A549 (cell line): ENCODE data around the gene TBX5. TPM values are rescaled to one million over a fixed set of nuclear protein-coding genes. Genes with fewer than 3 reads are reported as not detected.
A peak's percentile ranks its signal among the peaks of the same experiment; 100 is the strongest.

ENCODE experiments used
- ATAC-seq, 2 experiments: fragments of 200-7000 bp in 1 of 2; fragments of >200 bp in 1 of 2; cut with Nextera tagmentation in 1 of 2; cut with Tn5 transposase in 1 of 2; 3 replicates each; pipeline versions ENCODE4 v1.8.0 to v1.9.1; 2018 to 2020; ENCODE audit warnings: mild to moderate bottlenecking in 1 of 2, moderate library complexity in 1 of 2
- CTCF ChIA-PET: fragments of 300-600 bp; sonication (Branson Sonifier 250); formaldehyde crosslinking; extraction: SDS; loops from one replicate; lab custom pipeline; 2021; ENCODE audit warnings: antibody characterized with exemption, inconsistent platforms; lab: Yijun Ruan, JAX
- POLR2A ChIA-PET: fragments of 350-600 bp; formaldehyde crosslinking; extraction: SDS; loops from one replicate; lab custom pipeline; 2021; ENCODE audit warnings: antibody characterized with exemption, inconsistent platforms; lab: Yijun Ruan, JAX
- DNase-seq, 2 experiments: peaks; one replicate each; pipeline versions ENCODE4 v3.0.0 to v3.0.0-alpha.2; 2011 to 2016; ENCODE audit warnings: low read depth in 1 of 2, low spot score in 1 of 2
- FAIRE-seq: peaks from 2 replicates; lab custom pipeline; 2011; peaks lifted over from hg19 to GRCh38; lab: Jason Lieb, UNC
- H3K27ac ChIP-seq, 2 experiments: fragments of >200 bp; sonication (Bioruptor Twin); formaldehyde crosslinking; 3 replicates each; pipeline ENCODE4 v1.5.1; 2016 to 2017
- H3K4me1 ChIP-seq: fragments of >200 bp; sonication (Bioruptor Twin); formaldehyde crosslinking; 3 replicates; pipeline ENCODE4 v1.6.1; 2016
- H3K4me2 ChIP-seq: fragments of >200 bp; sonication (Bioruptor Twin); formaldehyde crosslinking; 3 replicates; pipeline ENCODE4 v1.6.1; 2016
- H3K4me3 ChIP-seq: fragments of >200 bp; sonication (Bioruptor Twin); formaldehyde crosslinking; 3 replicates; pipeline ENCODE4 v1.5.1; 2016
- H3K9me3 ChIP-seq: fragments of >200 bp; sonication (Bioruptor Twin); formaldehyde crosslinking; 3 replicates; pipeline ENCODE4 v1.6.1; 2016
- ATOH8 ChIP-seq: fragments of 250-450 bp; sonication (Bioruptor Pico); IDR thresholded peaks from 2 replicates; pipeline ENCODE4 v1.5.0; 2020; ENCODE audit warnings: low read depth, mild to moderate bottlenecking, moderate library complexity
- CBX8 ChIP-seq: fragments of 200-600 bp; sonication (generic); IDR thresholded peaks from 2 replicates; pipeline ENCODE4 v1.6.1; 2016
- CTCF ChIP-seq: fragments of >200 bp; sonication (Bioruptor Twin); formaldehyde crosslinking; IDR thresholded peaks from 3 replicates; pipeline ENCODE4 v1.5.1; 2016
- EHF ChIP-seq: fragments of 250-450 bp; sonication (Bioruptor Pico); IDR thresholded peaks from 2 replicates; pipeline ENCODE4 v1.5.0; 2020; ENCODE audit warnings: mild to moderate bottlenecking
- HOXB5 ChIP-seq: fragments of 250-450 bp; sonication (Bioruptor Pico); IDR thresholded peaks from 2 replicates; pipeline ENCODE4 v1.5.0; 2020; ENCODE audit warnings: mild to moderate bottlenecking, moderate library complexity
- MAFK ChIP-seq: fragments of 450-650 bp; IDR thresholded peaks from 2 replicates; pipeline ENCODE4 v1.6.1; 2014; ENCODE audit not compliant: partially characterized antibody
- MYC ChIP-seq: IDR thresholded peaks from 2 replicates; pipeline ENCODE4 v1.6.1; 2012; ENCODE audit warnings: mild to moderate bottlenecking, inconsistent platforms, low read length, improper control_type of control experiment, borderline replicate concordance
- NR3C1 ChIP-seq: fragments of >200 bp; sonication (Bioruptor Twin); formaldehyde crosslinking; IDR thresholded peaks from 3 replicates; pipeline ENCODE4 v1.6.1; 2017
- REST ChIP-seq: fragments of 200-600 bp; sonication (generic); IDR thresholded peaks from 2 replicates; pipeline ENCODE4 v1.6.1; 2016; ENCODE audit warnings: antibody characterized with exemption, mild to moderate bottlenecking, moderate library complexity
- RFX5 ChIP-seq: fragments of 450-650 bp; IDR thresholded peaks from 2 replicates; pipeline ENCODE4 v1.7.1; 2014; ENCODE audit warnings: antibody characterized with exemption, mild to moderate bottlenecking, moderate library complexity
- WGBS: methylation state at CpG from one replicate; pipeline ENCODE4 v1.1.6; 2017; ENCODE audit errors: missing lambda C conversion rate; 5-methylcytosine and 5-hydroxymethylcytosine counted together
- polyA plus RNA-seq, 4 experiments: library from polyadenylated mRNA; depleted of rRNA in 3 of 4; stranded (reverse); fragments of >200 nt; fragmentation: RNase III in 1 of 4; extraction: RNeasy Plus Mini Kit Qiagen cat#74134 plus additional on column Dnase treatment in 1 of 4; gene quantifications; 2 replicates in 3 of 4; 3 replicates in 1 of 4; pipeline ENCODE4 v1.2.3, GENCODE V29; 2011 to 2017

TBX5 gene
- polyA plus RNA-seq, 2 of the 4 experiments (the other 2 are of a cell fraction), result not detected

GRCh38 chr12:114334395-114334794 lies 71.5 kb downstream of the TBX5 start:
- WGBS, result 12% methylated on average over 5 of the region's 5 CpGs
- TF ChIP-seq REST (no peak), MAFK (no peak), RFX5 (no peak), HOXB5 (no peak), NR3C1 (no peak), ATOH8 (CRISPR knock-in tag) (no peak), CTCF (no peak)
- TF ChIP-seq, all 56 proteins: peak for 0
- no peak for ATAC-seq

GRCh38 chr12:114328292-114328691 lies 77.7 kb downstream of the TBX5 start:
- Histone ChIP-seq H3K4me1 (no peaks in the 10 kb centered on the region), H3K9me3 (no peaks in the 10 kb centered on the region; the same call in 1 of the 3 replicates), H3K27ac (no peak overlapping the region), H3K4me2 (no peak overlapping the region), H3K4me3 (no peak overlapping the region)
- ChIA-PET CTCF (no interaction called here), POLR2A (no interaction called here)
- no peak for TF ChIP-seq CTCF
- TF ChIP-seq MYC, result no peak
- TF ChIP-seq EHF, result no peak
- no peak for TF ChIP-seq CBX8
- DNase-seq (no peak), ATAC-seq (no peak), FAIRE-seq (no peak)
- 6% methylated on average over 2 of the region's 2 CpGs for WGBS

More at GRCh38 chr12:114334395-114334794, 71.5 kb downstream of the TBX5 start:
- no peak overlapping the region for H3K27ac ChIP-seq
- H3K4me1 ChIP-seq, result no peaks in the 10 kb centered on the region
- CTCF ChIA-PET, result no interaction called here
- H3K4me3 ChIP-seq, result no peak overlapping the region
- POLR2A ChIA-PET, result no interaction called here
- no peak overlapping the region for H3K4me2 ChIP-seq
- no peaks in the 10 kb centered on the region for H3K9me3 ChIP-seq
- DNase-seq, result no peak
- FAIRE-seq, result no peak

- POLR2A ChIA-PET, result no interaction called here
- H3K27ac ChIP-seq, result no peak overlapping the region
- H3K4me2 ChIP-seq, result no peak overlapping the region
- no peaks in the 10 kb centered on the region; the same call in 1 of the 3 replicates for H3K9me3 ChIP-seq
- no peaks in the 10 kb centered on the region for H3K4me1 ChIP-seq
- FAIRE-seq (no peak), ATAC-seq (no peak), DNase-seq (no peak)
- CTCF ChIA-PET, result no interaction called here
- H3K4me3 ChIP-seq, result no peak overlapping the region
- peak; percentile 76 for TF ChIP-seq MAFK
- no peak for TF ChIP-seq MYC
Observed at GRCh38 chr12:114327765-114328164, 78.2 kb downstream of the TBX5 start.
